Endothelial cell of umbilical vein (primary cell): ENCODE data around the gene ATP6V1B1. TPM values are rescaled to one million over a fixed set of nuclear protein-coding genes. Genes with fewer than 3 reads are reported as not detected.

Source experiments
- BruUV-seq: library from RNA; stranded (reverse); fragments of 400-500 nt; replicated peaks from 2 replicates; lab custom pipeline; 2021; lab: Mats Ljungman, UMichigan
- CTCF ChIA-PET: fragments of 300-600, 350-600 bp; sonication (Branson Sonifier 250); formaldehyde crosslinking; loops from one replicate; lab custom pipeline; 2021; ENCODE audit warnings: antibody characterized with exemption, inconsistent platforms; lab: Charles Lee
- POLR2A ChIA-PET: fragments of 300-600, 350-600 bp; sonication (Branson Sonifier 250); formaldehyde crosslinking; loops from one replicate; lab custom pipeline; 2021; ENCODE audit warnings: antibody characterized with exemption, inconsistent platforms; lab: Charles Lee
- DNase-seq: peaks from one replicate; pipeline ENCODE4 v3.0.0-alpha.2; 2011; ENCODE audit warnings: low read depth, low spot score
- FAIRE-seq: peaks from 2 replicates; lab custom pipeline; 2011; peaks lifted over from hg19 to GRCh38; lab: Jason Lieb, UNC
- H2AFZ ChIP-seq: 2 replicates; pipeline ENCODE4 v1.6.0; 2012; ENCODE audit warnings: low read depth, low read length, control low read depth, inconsistent platforms
- H3K27ac ChIP-seq: 2 replicates; pipeline ENCODE4 v1.5.1; 2011; ENCODE audit warnings: low read depth, mild to moderate bottlenecking, control low read depth, low read length, moderate library complexity; ENCODE audit not compliant: insufficient read depth
- H3K27me3 ChIP-seq, 2 experiments: 2 replicates each; pipeline versions ENCODE4 v1.6.0 to v1.6.1; 2011; ENCODE audit warnings: low read length in 2 of 2, mixed read lengths in 1 of 2; ENCODE audit not compliant: control insufficient read depth in 2 of 2, insufficient read depth in 2 of 2
- H3K36me3 ChIP-seq, 2 experiments: 2 replicates in 1 of 2; 3 replicates in 1 of 2; pipeline ENCODE4 v1.5.1; 2011; ENCODE audit warnings: low read length in 2 of 2, mild to moderate bottlenecking in 1 of 2, moderate library complexity in 1 of 2; ENCODE audit not compliant: control insufficient read depth in 2 of 2, insufficient read depth in 2 of 2; ENCODE audit errors: extremely low read depth in 1 of 2
- H3K4me1 ChIP-seq: 3 replicates; pipeline ENCODE4 v1.5.1; 2011; ENCODE audit warnings: mild to moderate bottlenecking, low read length; ENCODE audit not compliant: control insufficient read depth, insufficient read depth; ENCODE audit errors: extremely low read depth
- H3K4me2 ChIP-seq: 2 replicates; pipeline ENCODE4 v1.6.1; 2011; ENCODE audit warnings: low read length, control low read depth, mixed read lengths; ENCODE audit not compliant: insufficient read depth
- H3K4me3 ChIP-seq, 3 experiments: fragments of 200-600 bp in 1 of 3; sonication (generic), shearing (Covaris generic) in 1 of 3; replicated peaks in 1 of 3; 2 replicates each; pipeline ENCODE4 v1.5.1; 2011 to 2016; ENCODE audit warnings: control low read depth in 3 of 3, low read length in 3 of 3, mild to moderate bottlenecking in 2 of 3, inconsistent platforms in 1 of 3, low read depth in 1 of 3, moderate library complexity in 1 of 3; ENCODE audit not compliant: insufficient read depth in 1 of 3
- H3K79me2 ChIP-seq: 2 replicates; pipeline ENCODE4 v1.6.0; 2012; ENCODE audit warnings: low read length, inconsistent platforms; ENCODE audit not compliant: control insufficient read depth, insufficient read depth
- H3K9ac ChIP-seq: replicated peaks from 2 replicates; pipeline ENCODE3; 2011; ENCODE audit warnings: low read length, control low read depth; ENCODE audit not compliant: insufficient read depth; ENCODE audit errors: extremely low read depth
- H3K9me1 ChIP-seq: replicated peaks from 3 replicates; pipeline ENCODE4 v1.6.0; 2011; ENCODE audit warnings: mild to moderate bottlenecking, low read length; ENCODE audit not compliant: control insufficient read depth, insufficient read depth; ENCODE audit errors: extremely low read depth
- H3K9me3 ChIP-seq: replicated peaks from 2 replicates; pipeline ENCODE4 v1.5.1; 2012; ENCODE audit warnings: low read length, inconsistent platforms; ENCODE audit not compliant: control insufficient read depth, insufficient read depth
- H4K20me1 ChIP-seq: replicated peaks from 2 replicates; pipeline ENCODE3; 2011; ENCODE audit warnings: mild to moderate bottlenecking, low read length; ENCODE audit not compliant: control insufficient read depth, insufficient read depth; ENCODE audit errors: extremely low read depth
- CTCF ChIP-seq, 2 donors: IDR thresholded peaks; 1 replicate in 1 of 2; 2 replicates in 1 of 2; pipeline ENCODE4 v1.5.1; 2011; ENCODE audit warnings: low read length in 2 of 2, mild to moderate bottlenecking in 2 of 2, moderate library complexity in 2 of 2, control low read depth in 1 of 2, inconsistent platforms in 1 of 2, low read depth in 1 of 2; ENCODE audit not compliant: insufficient read depth in 1 of 2; ENCODE audit errors: extremely low read depth in 1 of 2
- JUN ChIP-seq: IDR thresholded peaks from 2 replicates; pipeline ENCODE4 v1.6.1; 2011; ENCODE audit warnings: borderline replicate concordance, low read depth; ENCODE audit not compliant: insufficient read length, insufficient read depth
- POLR2A ChIP-seq: IDR thresholded peaks from 2 replicates; pipeline ENCODE4 v1.6.1; 2012; ENCODE audit warnings: low read depth, mild to moderate bottlenecking, control low read depth, low read length
- POLR2AphosphoS5 ChIP-seq: IDR thresholded peaks from 2 replicates; pipeline ENCODE4 v1.6.1; 2012; ENCODE audit warnings: low read depth, mild to moderate bottlenecking, control low read depth, low read length, moderate library complexity; ENCODE audit not compliant: insufficient read depth
- dilution Hi-C: fragments of 300-500 bp; cut with MboI; formaldehyde crosslinking; loops from one replicate; pipeline ENCODE4 v1.15.0; 2019; ENCODE audit warnings: low sequenced_read_pairs; ENCODE audit not compliant: extremely low pct_ligation_motif_present
- intact Hi-C: fragments of 100-400 bp; cut with micrococcal nuclease; formaldehyde crosslinking; loops from one replicate; pipeline ENCODE4 v1.10.0; 2022
- polyA plus RNA-seq, 4 experiments: library from polyadenylated mRNA; depleted of rRNA in 3 of 4; stranded (reverse) in 3 of 4; unstranded in 1 of 4; fragments of >200 nt; gene quantifications; 2 replicates each; pipeline versions ENCODE4 v1.2.1 to v1.2.3, GENCODE V29; 2011 to 2012; ENCODE audit warnings: missing spikeins in 1 of 4
- total RNA-seq: library from RNA; stranded (reverse); gene quantifications from 2 replicates; pipeline ENCODE4 v1.2.3, GENCODE V29; 2021

The ATP6V1B1 gene
- total and polyA plus RNA-seq, 2 donors (not counting 3 experiments of a cell fraction or from before 2014, with no cell fraction given) = 0.77 TPM; not detected in 1

GRCh38 chr2:70921839-70922234 is 13.9 kb upstream of the ATP6V1B1 start:
- peaks cover 8 to 9% of the 10 kb centered on the region in 2 experiments for H3K27me3 ChIP-seq
- H3K4me3 ChIP-seq = peak overlapping the region in 1 of 3 experiments; percentile 33
- FAIRE-seq = peak; percentile 94
- H3K9me1 ChIP-seq = no peaks in the 10 kb centered on the region
- no peaks in the 10 kb centered on the region for H3K36me3 ChIP-seq
- CTCF ChIA-PET = interaction anchor here (0.7 to 3.4 kb wide), 8 partner anchors 10 to 133 kb away, joined by 3 to 71 read pairs (median 6); no protein-coding TSS in a partner anchor
- TF ChIP-seq POLR2AphosphoS5 (peak; percentile 52), CTCF (IDR thresholded peaks at IDR 0.05; ENCODE audit: extremely low read depth in 1 of 2, insufficient read depth in 1 of 2, low read depth in 1 of 2, low read length in 2 of 2) (no peak), POLR2A (peak; percentile 32), JUN (peak; percentile 67)
- peak overlapping the region; percentile 62 for H3K4me2 ChIP-seq
- POLR2A ChIA-PET = no interaction called here
- peak; percentile 67 for DNase-seq
- no peaks in the 10 kb centered on the region for H3K79me2 ChIP-seq
- peak overlapping the region; percentile 21 for H3K27ac ChIP-seq
- dilution Hi-C loops = no loop called here
- H4K20me1 ChIP-seq = no peaks in the 10 kb centered on the region
- no TSS peak for BruUV-seq
- H2AFZ ChIP-seq = peak overlapping the region; percentile 38
- intact Hi-C loops = loop anchor here (1.0 kb wide), 1 partner anchor 25 kb away; no protein-coding TSS in a partner anchor
- no peaks in the 10 kb centered on the region for H3K9me3 ChIP-seq
- H3K4me1 ChIP-seq = peaks cover 16% of the 10 kb centered on the region
- H3K9ac ChIP-seq = no peak overlapping the region
